Glutamatergic neuron (in vitro differentiated cells): ENCODE data around the gene PPP1R26. TPM values are rescaled to one million over a fixed set of nuclear protein-coding genes. Genes with fewer than 3 reads are reported as not detected.

Experiments
- DNase-seq: peaks from one replicate; pipeline ENCODE4 v3.0.0; 2022
- H3K27ac Mint-ChIP-seq: one replicate; pipeline ENCODE4 v1.8.0; 2020; ENCODE audit warnings: mild to moderate bottlenecking, mixed read lengths, inconsistent platforms; ENCODE audit not compliant: unreplicated experiment
- H3K27me3 Mint-ChIP-seq: one replicate; pipeline ENCODE4 v1.8.0; 2020; ENCODE audit warnings: mild to moderate bottlenecking, moderate library complexity, mixed read lengths, inconsistent platforms; ENCODE audit not compliant: unreplicated experiment
- H3K36me3 Mint-ChIP-seq: one replicate; pipeline ENCODE4 v1.8.0; 2020; ENCODE audit warnings: mild to moderate bottlenecking, mixed read lengths, inconsistent platforms; ENCODE audit not compliant: unreplicated experiment
- H3K4me1 Mint-ChIP-seq: one replicate; pipeline ENCODE4 v1.8.0; 2020; ENCODE audit warnings: mild to moderate bottlenecking, low read depth, mixed read lengths, inconsistent platforms; ENCODE audit not compliant: unreplicated experiment
- H3K4me3 Mint-ChIP-seq: one replicate; pipeline ENCODE4 v1.8.0; 2020; ENCODE audit warnings: mild to moderate bottlenecking, mixed read lengths, inconsistent platforms; ENCODE audit not compliant: unreplicated experiment
- H3K9me3 Mint-ChIP-seq: one replicate; pipeline ENCODE4 v1.8.0; 2020; ENCODE audit warnings: mild to moderate bottlenecking, moderate library complexity, mixed read lengths, inconsistent platforms; ENCODE audit not compliant: unreplicated experiment
- total RNA-seq: library from RNA; stranded (reverse); fragmentation: NEBNext Ultra II Directional; extraction: Animal tissue kit (Norgen Biotek cat#: 25700); gene quantifications from one replicate; pipeline ENCODE4 v1.2.1, GENCODE V29; 2021; ENCODE audit not compliant: unreplicated experiment
- TF ChIP-seq, protein P1 (sequence below): fragments of 200-600 bp; sonication (generic); IDR thresholded peaks from one replicate; pipeline ENCODE4 v1.5.0; 2021; ENCODE audit not compliant: partially characterized antibody, unreplicated experiment

Gene PPP1R26
- total RNA-seq, 1 donor from 2014 or later: 22.2 TPM

DNA sequence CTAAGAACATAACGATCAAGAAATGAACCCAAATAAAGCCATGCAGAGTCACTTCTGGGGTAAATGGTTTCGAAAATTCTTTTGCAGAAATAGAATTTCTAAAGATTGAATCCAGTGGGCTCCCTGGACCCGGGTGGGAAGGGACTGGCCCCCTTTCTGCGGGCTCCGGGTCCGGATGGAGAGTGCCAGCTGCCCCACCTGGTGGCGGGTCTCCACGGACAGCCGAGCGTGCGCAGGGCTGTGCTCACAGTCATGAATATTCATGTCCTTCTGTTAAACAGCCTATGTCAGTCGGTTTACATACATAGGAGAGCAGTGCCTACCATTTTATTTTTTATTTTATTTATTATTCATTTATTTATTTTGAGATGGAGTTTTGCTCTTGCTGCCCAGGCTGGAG, 4.7 kb upstream of the PPP1R26 start:
- DNase-seq: peak; percentile 83
- H3K27me3 Mint-ChIP-seq: peaks cover 7% of the 10 kb centered on the region
- no peaks in the 10 kb centered on the region for H3K36me3 Mint-ChIP-seq
- H3K9me3 Mint-ChIP-seq: peaks cover 9% of the 10 kb centered on the region
- no peak overlapping the region for H3K27ac Mint-ChIP-seq
- H3K4me1 Mint-ChIP-seq: peaks cover 35% of the 10 kb centered on the region
- no peak overlapping the region for H3K4me3 Mint-ChIP-seq
- TF ChIP-seq, protein P1, sequence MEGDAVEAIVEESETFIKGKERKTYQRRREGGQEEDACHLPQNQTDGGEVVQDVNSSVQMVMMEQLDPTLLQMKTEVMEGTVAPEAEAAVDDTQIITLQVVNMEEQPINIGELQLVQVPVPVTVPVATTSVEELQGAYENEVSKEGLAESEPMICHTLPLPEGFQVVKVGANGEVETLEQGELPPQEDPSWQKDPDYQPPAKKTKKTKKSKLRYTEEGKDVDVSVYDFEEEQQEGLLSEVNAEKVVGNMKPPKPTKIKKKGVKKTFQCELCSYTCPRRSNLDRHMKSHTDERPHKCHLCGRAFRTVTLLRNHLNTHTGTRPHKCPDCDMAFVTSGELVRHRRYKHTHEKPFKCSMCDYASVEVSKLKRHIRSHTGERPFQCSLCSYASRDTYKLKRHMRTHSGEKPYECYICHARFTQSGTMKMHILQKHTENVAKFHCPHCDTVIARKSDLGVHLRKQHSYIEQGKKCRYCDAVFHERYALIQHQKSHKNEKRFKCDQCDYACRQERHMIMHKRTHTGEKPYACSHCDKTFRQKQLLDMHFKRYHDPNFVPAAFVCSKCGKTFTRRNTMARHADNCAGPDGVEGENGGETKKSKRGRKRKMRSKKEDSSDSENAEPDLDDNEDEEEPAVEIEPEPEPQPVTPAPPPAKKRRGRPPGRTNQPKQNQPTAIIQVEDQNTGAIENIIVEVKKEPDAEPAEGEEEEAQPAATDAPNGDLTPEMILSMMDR: peak; percentile 68

DNA sequence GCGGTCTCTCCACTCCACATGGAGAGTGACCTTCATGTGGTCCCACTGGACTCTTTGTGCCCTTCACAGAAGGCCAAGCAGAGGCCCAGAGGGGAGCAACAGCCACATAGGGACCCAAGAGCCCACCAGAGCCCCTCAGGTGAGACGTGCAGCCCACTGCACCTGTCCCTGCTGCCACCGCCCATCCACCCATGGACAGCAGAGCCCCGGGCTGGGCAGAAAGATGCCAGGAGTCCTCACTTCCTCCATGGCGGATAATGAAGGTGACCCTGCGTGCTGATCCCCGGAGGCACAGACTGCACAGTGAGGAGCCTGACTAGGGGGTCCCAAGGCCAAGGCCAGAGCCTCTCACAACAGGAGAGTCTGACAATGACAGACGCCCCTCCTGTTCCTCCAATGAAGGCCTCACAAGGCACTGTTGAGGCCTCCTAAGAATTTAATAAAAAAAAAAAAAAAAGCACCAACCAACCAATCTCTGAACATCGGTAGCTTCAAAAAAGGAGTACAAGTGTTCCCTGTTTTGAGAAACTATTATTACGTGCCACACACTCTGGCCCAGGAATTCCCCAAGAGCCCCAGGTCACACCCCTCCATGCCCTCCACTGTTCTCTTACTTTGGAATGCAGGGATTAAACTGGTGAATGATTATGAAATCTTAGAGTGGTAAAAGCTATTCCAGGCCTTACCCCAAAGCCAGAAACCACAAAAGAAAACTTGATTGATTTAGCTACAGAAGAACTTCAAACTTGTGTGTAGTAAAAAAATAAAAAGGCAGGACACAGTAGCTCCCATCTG, 2.8 kb upstream of the PPP1R26 start:
- Mint-ChIP-seq H3K4me3 (no peak overlapping the region), H3K4me1 (peaks cover 22% of the 10 kb centered on the region), H3K27me3 (peaks cover 5% of the 10 kb centered on the region), H3K9me3 (peaks cover 5% of the 10 kb centered on the region), H3K27ac (no peak overlapping the region), H3K36me3 (no peaks in the 10 kb centered on the region)
- DNase-seq: no peak
- TF ChIP-seq, protein P1: no peak

DNA sequence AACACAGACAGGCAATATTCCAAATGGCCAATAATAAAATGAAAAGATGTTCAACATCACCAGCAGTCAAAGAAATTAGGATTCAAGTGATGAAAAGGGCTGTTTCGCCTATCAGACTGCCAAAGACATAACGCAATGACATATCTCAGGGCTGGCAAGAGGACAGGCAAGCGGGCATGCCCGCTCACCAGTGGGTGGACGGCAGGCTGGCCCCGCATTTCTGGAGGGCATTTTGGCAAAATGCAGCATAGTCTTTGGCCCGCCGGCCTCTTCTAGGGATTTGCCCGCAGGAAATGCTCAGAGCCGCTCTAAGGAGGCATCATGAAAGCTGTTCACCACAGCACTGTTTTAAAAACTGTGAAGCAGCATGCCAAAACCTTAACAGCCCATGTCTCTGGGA, 1.4 kb upstream of the PPP1R26 start:
- peak overlapping the region; percentile 62 for H3K27ac Mint-ChIP-seq
- DNase-seq: no peak

DNA sequence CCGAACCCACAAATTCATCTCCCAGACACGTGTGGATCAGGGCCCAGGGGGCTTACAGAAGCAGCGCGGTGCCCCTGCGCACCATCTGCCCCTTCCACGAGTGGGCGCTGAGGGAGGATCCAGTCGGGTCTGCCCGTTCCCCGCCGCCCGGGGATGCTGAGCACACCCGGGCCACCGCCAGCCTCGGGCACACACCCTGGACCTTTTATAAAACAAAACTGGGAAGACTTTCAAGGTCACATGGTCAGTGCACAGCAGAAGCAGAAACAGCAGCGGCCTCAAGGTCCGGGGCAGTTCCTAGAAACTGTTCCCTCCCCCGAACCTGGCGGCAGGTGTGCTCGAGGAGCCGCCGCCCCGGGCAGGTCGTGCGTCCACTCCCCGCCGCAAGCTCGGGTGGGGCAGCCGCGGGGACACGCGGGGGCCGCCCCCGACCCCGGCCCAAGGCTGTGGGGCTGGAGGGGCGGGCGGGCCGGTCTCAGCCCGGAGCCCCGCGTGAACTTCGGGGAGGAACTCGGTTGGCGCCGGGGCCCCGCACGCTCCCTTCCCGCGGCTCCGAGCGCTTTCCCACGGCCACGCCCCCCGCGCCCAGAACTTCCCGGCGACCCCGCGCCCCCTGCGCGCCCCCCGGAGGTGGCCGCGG, 633 bp upstream of the PPP1R26 start:
- peaks cover 7% of the 10 kb centered on the region for H3K9me3 Mint-ChIP-seq
- DNase-seq: no peak
- H3K27me3 Mint-ChIP-seq: peaks cover 5% of the 10 kb centered on the region
- no peak overlapping the region for H3K27ac Mint-ChIP-seq
- peak overlapping the region; percentile 84 for H3K4me3 Mint-ChIP-seq
- H3K4me1 Mint-ChIP-seq: peaks cover 13% of the 10 kb centered on the region
- TF ChIP-seq, protein P1: no peak
- no peaks in the 10 kb centered on the region for H3K36me3 Mint-ChIP-seq

More for the DNA sequence above, 1.4 kb upstream of the PPP1R26 start:
- peaks cover 7% of the 10 kb centered on the region for H3K9me3 Mint-ChIP-seq
- H3K4me1 Mint-ChIP-seq: peaks cover 13% of the 10 kb centered on the region
- peak overlapping the region; percentile 84 for H3K4me3 Mint-ChIP-seq
- H3K27me3 Mint-ChIP-seq: peaks cover 5% of the 10 kb centered on the region
- H3K36me3 Mint-ChIP-seq: no peaks in the 10 kb centered on the region
- TF ChIP-seq, protein P1: no peak
